Testis (tissue), 2 donors: Measurements from ENCODE around the gene TENT4B.

ENCODE experiments used
- CTCF ChIP-seq, 3 experiments: fragments of 450-650 bp in 2 of 3; fragments of 200-600 bp in 1 of 3; sonication (generic) in 1 of 3; IDR thresholded peaks; one replicate each; pipeline ENCODE4 v1.5.1; 2016 to 2019; ENCODE audit warnings: antibody characterized with exemption in 3 of 3, mild to moderate bottlenecking in 2 of 3, moderate library complexity in 1 of 3
- POLR2A ChIP-seq: fragments of 450-650 bp; IDR thresholded peaks from one replicate; pipeline ENCODE4 v1.6.1; 2017; ENCODE audit warnings: antibody characterized with exemption, mild to moderate bottlenecking, moderate library complexity

GRCh38 chr16:50238868-50239301, 85.8 kb downstream of the TENT4B start:
- no peak for TF ChIP-seq CTCF (IDR thresholded peaks at IDR 0.05)
- no peak for TF ChIP-seq POLR2A
